HepG2 (cell line): Measurements from ENCODE around the gene ALG14. TPM values are rescaled to one million over a fixed set of nuclear protein-coding genes. Genes with fewer than 3 reads are reported as not detected.
A peak's percentile ranks its signal among the peaks of the same experiment; 100 is the strongest.

Experiments
- ATAC-seq: fragments of 200-7000 bp; cut with Tn5 transposase; 3 replicates; pipeline ENCODE4 v1.9.1; 2020; ENCODE audit warnings: mild to moderate bottlenecking, moderate library complexity
- BruUV-seq: library from RNA; stranded (reverse); fragments of 400-500 nt; replicated peaks from 2 replicates; lab custom pipeline; 2021; lab: Mats Ljungman, UMichigan
- CTCF ChIA-PET: fragments of 300-600 bp; formaldehyde crosslinking; extraction: SDS; loops from one replicate; lab custom pipeline; 2021; ENCODE audit warnings: low total read pairs, inconsistent platforms, low intra/inter-chr PET ratio; lab: Yijun Ruan, JAX
- POLR2A ChIA-PET: fragments of 350-600 bp; sonication (Branson Sonifier 250); formaldehyde crosslinking; loops from one replicate; lab custom pipeline; 2020; ENCODE audit warnings: antibody characterized with exemption, inconsistent platforms; lab: Yijun Ruan, JAX
- DNase-seq: peaks from one replicate; pipeline ENCODE4 v3.0.0-alpha.2; 2015; ENCODE audit warnings: low spot score
- FAIRE-seq: peaks from 3 replicates; lab custom pipeline; 2011; peaks lifted over from hg19 to GRCh38; lab: Jason Lieb, UNC
- H2AFZ ChIP-seq: one replicate; pipeline ENCODE4 v1.6.1; 2011; ENCODE audit warnings: low read length, inconsistent platforms
- H3K27ac ChIP-seq: fragments of 300-600 bp; 3 replicates; pipeline ENCODE4 v1.8.0; 2011; ENCODE audit warnings: mixed run types, mild to moderate bottlenecking, mixed read lengths, low read length, inconsistent platforms; ENCODE audit not compliant: insufficient read depth; ENCODE audit errors: extremely low read length
- H3K27me3 ChIP-seq, 2 experiments: fragments of 200-600 bp in 1 of 2; 2 replicates in 1 of 2; 3 replicates in 1 of 2; pipeline versions ENCODE4 v1.6.0 to v1.8.0; 2011; ENCODE audit warnings: low read length in 2 of 2, mild to moderate bottlenecking in 2 of 2, moderate library complexity in 2 of 2, inconsistent platforms in 1 of 2; ENCODE audit not compliant: insufficient read depth in 2 of 2, control insufficient read depth in 1 of 2
- H3K36me3 ChIP-seq, 2 experiments: fragments of 200-600 bp in 1 of 2; replicated peaks in 1 of 2; 2 replicates in 1 of 2; 3 replicates in 1 of 2; pipeline versions ENCODE4 v1.5.1 to v1.8.0; 2011; ENCODE audit warnings: low read length in 2 of 2, inconsistent platforms in 1 of 2; ENCODE audit not compliant: insufficient read depth in 2 of 2, control insufficient read depth in 1 of 2
- H3K4me1 ChIP-seq: 2 replicates; pipeline ENCODE4 v1.5.1; 2012; ENCODE audit warnings: low read length, inconsistent platforms; ENCODE audit not compliant: insufficient read depth
- H3K4me2 ChIP-seq: 2 replicates; pipeline ENCODE4 v1.6.0; 2011; ENCODE audit warnings: low read depth, low read length, inconsistent platforms
- H3K4me3 ChIP-seq, 3 experiments: fragments of 200-600 bp in 1 of 3; sonication (generic), shearing (Covaris generic) in 1 of 3; replicated peaks in 1 of 3; 2 replicates each; pipeline ENCODE4 v1.5.1; 2011 to 2016; ENCODE audit warnings: low read length in 3 of 3, inconsistent platforms in 2 of 3, low read depth in 2 of 3, mild to moderate bottlenecking in 2 of 3, control low read depth in 1 of 3, mixed read lengths in 1 of 3; ENCODE audit not compliant: insufficient read depth in 1 of 3
- H3K79me2 ChIP-seq: one replicate; pipeline ENCODE4 v1.6.1; 2011; ENCODE audit warnings: low read length, inconsistent platforms; ENCODE audit not compliant: insufficient read depth
- H3K9ac ChIP-seq: 2 replicates; pipeline ENCODE4 v1.6.0; 2011; ENCODE audit warnings: mild to moderate bottlenecking, low read depth, low read length, inconsistent platforms; ENCODE audit not compliant: insufficient read depth
- H3K9me3 ChIP-seq: 2 replicates; pipeline ENCODE4 v1.5.1; 2012; ENCODE audit warnings: mild to moderate bottlenecking, low read length
- H4K20me1 ChIP-seq: 2 replicates; pipeline ENCODE4 v1.6.0; 2011; ENCODE audit warnings: inconsistent platforms, mild to moderate bottlenecking, low read length, moderate library complexity; ENCODE audit not compliant: insufficient read depth
- CCAR2 ChIP-seq: fragments of 200-400 bp; formaldehyde crosslinking; optimal IDR thresholded peaks from 2 replicates; pipeline ENCODE3; 2018; ENCODE audit warnings: low read depth, mild to moderate bottlenecking, low read length, moderate library complexity
- EZH2 ChIP-seq: conservative IDR thresholded peaks from 2 replicates; pipeline ENCODE4 v1.6.1; 2012; ENCODE audit warnings: mild to moderate bottlenecking, low read depth, low read length, moderate library complexity
- FOXP1 ChIP-seq, 2 experiments: fragments of 450-650 bp in 1 of 2; IDR thresholded peaks; 2 replicates each; pipeline ENCODE4 v1.6.1; 2017 to 2018; ENCODE audit warnings: antibody characterized with exemption in 1 of 2
- GPN1 ChIP-seq: sonication (generic); formaldehyde crosslinking; IDR thresholded peaks from 2 replicates; pipeline ENCODE4 v1.5.1; 2020; ENCODE audit warnings: missing genetic modification reagents, borderline replicate concordance
- GZF1 ChIP-seq: sonication (generic); formaldehyde crosslinking; IDR thresholded peaks from 2 replicates; pipeline ENCODE4 v1.5.1; 2020; ENCODE audit warnings: mild to moderate bottlenecking, missing genetic modification reagents
- MATR3 ChIP-seq: sonication (generic); formaldehyde crosslinking; IDR thresholded peaks from 2 replicates; pipeline ENCODE4 v1.4.0; 2020; ENCODE audit warnings: missing genetic modification reagents
- MAX ChIP-seq: IDR thresholded peaks from 2 replicates; pipeline ENCODE4 v1.6.1; 2012; ENCODE audit warnings: inconsistent platforms
- MEIS1 ChIP-seq: sonication (generic); formaldehyde crosslinking; IDR thresholded peaks from 2 replicates; pipeline ENCODE4 v1.9.0; 2021; ENCODE audit warnings: mild to moderate bottlenecking, missing genetic modification reagents, moderate library complexity, borderline replicate concordance
- NFKBIZ ChIP-seq: IDR thresholded peaks from 2 replicates; pipeline ENCODE4 v1.6.1; 2018; ENCODE audit warnings: missing genetic modification reagents, missing compliant biosample characterization
- NR0B2 ChIP-seq: sonication (generic); formaldehyde crosslinking; IDR thresholded peaks from 2 replicates; pipeline ENCODE4 v1.4.0; 2020; ENCODE audit warnings: mild to moderate bottlenecking, missing genetic modification reagents
- RBFOX2 ChIP-seq: fragments of 200-400 bp; formaldehyde crosslinking; IDR thresholded peaks from 2 replicates; pipeline ENCODE4 v1.6.1; 2017; ENCODE audit warnings: low read depth, mild to moderate bottlenecking, low read length
- SIX4 ChIP-seq: sonication (generic); formaldehyde crosslinking; IDR thresholded peaks from 2 replicates; pipeline ENCODE4 v1.4.0; 2020; ENCODE audit warnings: missing genetic modification reagents
- SP5 ChIP-seq: IDR thresholded peaks from 2 replicates; pipeline ENCODE4 v1.6.1; 2016; ENCODE audit warnings: low read depth, borderline replicate concordance
- XRCC5 ChIP-seq: fragments of 200-400 bp; formaldehyde crosslinking; optimal IDR thresholded peaks from 2 replicates; pipeline ENCODE3; 2017; ENCODE audit warnings: mild to moderate bottlenecking, low read length
- ZMYM4 ChIP-seq: sonication (generic); formaldehyde crosslinking; IDR thresholded peaks from 2 replicates; pipeline ENCODE4 v1.8.1; 2023; ENCODE audit warnings: mild to moderate bottlenecking, missing genetic modification reagents
- ZNF260 ChIP-seq: sonication (generic); formaldehyde crosslinking; IDR thresholded peaks from 2 replicates; pipeline ENCODE4 v1.4.0; 2020; ENCODE audit warnings: missing genetic modification reagents, low read depth, mild to moderate bottlenecking, borderline replicate concordance
- ZNF562 ChIP-seq: sonication (generic); formaldehyde crosslinking; IDR thresholded peaks from 2 replicates; pipeline ENCODE4 v1.8.0; 2022; ENCODE audit warnings: missing genetic modification reagents, borderline replicate concordance
- ZNF614 ChIP-seq: IDR thresholded peaks from 2 replicates; pipeline ENCODE4 v1.6.1; 2018; ENCODE audit warnings: missing biosample characterization, missing genetic modification reagents, inconsistent platforms, borderline replicate concordance
- ZNF644 ChIP-seq: IDR thresholded peaks from 2 replicates; pipeline ENCODE4 v1.6.1; 2016; ENCODE audit warnings: low read depth
- ZNF768 ChIP-seq: sonication (generic); formaldehyde crosslinking; IDR thresholded peaks from 2 replicates; pipeline ENCODE4 v1.4.0; 2020; ENCODE audit warnings: missing genetic modification reagents
- ZSCAN25 ChIP-seq: sonication (generic); formaldehyde crosslinking; IDR thresholded peaks from 2 replicates; pipeline ENCODE4 v1.8.0; 2022; ENCODE audit warnings: mild to moderate bottlenecking, missing genetic modification reagents
- WGBS: methylation state at CpG from one replicate; pipeline ENCODE4 v1.1.6; 2017; ENCODE audit warnings: low lambda C conversion rate; 5-methylcytosine and 5-hydroxymethylcytosine counted together
- in situ Hi-C: cut with HindIII; loops from 2 replicates; pipeline ENCODE4 v1.10.0; 2017; ENCODE audit warnings: low pct_unique_long_range_greater_than_20kb; ENCODE audit not compliant: extremely low pct_ligation_motif_present
- intact Hi-C: fragments of 100-400 bp; cut with micrococcal nuclease; formaldehyde crosslinking; loops from one replicate; pipeline ENCODE4 v1.10.0; 2022; ENCODE audit not compliant: unreplicated experiment
- polyA plus RNA-seq, 8 experiments: library from polyadenylated mRNA; depleted of rRNA in 3 of 8; stranded (reverse) in 7 of 8; unstranded in 1 of 8; fragments of >200 nt; fragmentation: Illumina TruSeq in 4 of 8; extraction: Trizol in 4 of 8; gene quantifications; 2 replicates each; pipeline versions ENCODE4 v1.2.1 to v1.2.3, GENCODE V29; 2011 to 2016; ENCODE audit warnings: low read depth in 4 of 8, missing spikeins in 1 of 8, mixed read lengths in 1 of 8; ENCODE audit not compliant: insufficient read depth in 1 of 8
- total RNA-seq, 5 experiments: library from RNA; depleted of rRNA; stranded (reverse); fragments of >200 nt; fragmentation: Illumina TruSeq; extraction: Trizol; gene quantifications; 2 replicates each; pipeline ENCODE4 v1.2.3, GENCODE V29; 2016; ENCODE audit warnings: low read depth in 1 of 5
- TF ChIP-seq, protein P1 (sequence below): sonication (generic); formaldehyde crosslinking; IDR thresholded peaks from 2 replicates; pipeline ENCODE4 v1.5.1; 2020; ENCODE audit warnings: missing genetic modification reagents, mild to moderate bottlenecking, borderline replicate concordance

ALG14 gene
- total and polyA plus RNA-seq, 2 of the 13 experiments (the other 11 are each of a cell fraction or from before 2014, with no cell fraction given) = 4.5 to 12.7 TPM

DNA sequence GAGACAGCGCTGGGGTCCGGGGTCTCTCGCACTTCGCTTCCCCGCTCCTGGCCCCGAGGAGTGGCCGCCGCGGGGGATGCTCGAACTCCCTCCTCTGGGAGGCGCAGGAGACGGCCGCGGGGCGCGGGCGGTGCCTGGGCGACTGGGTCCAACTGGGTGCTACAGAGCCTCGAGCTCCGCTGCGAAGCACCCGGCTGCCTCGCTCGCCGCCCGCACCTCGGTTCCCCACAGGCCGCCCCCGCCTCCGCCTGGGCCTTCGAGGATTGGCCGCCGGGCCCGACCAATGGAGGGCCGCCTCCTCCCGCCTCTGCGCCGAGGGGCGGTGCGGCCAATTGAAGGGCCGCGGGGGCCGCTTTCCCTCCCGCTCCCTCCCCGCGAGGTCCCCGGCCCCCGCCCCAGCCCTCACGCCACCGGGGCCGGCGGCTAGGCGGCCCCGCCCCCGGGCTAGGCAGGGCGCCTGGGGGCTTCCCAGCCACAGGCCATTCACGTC is 145.8 kb downstream of the ALG14 start, which contains the start of gene CNN3 (continued):
- TF ChIP-seq ZNF768 (CRISPR knock-in tag) = peak; percentile 47; the same call in 1 of the 2 replicates
- no peak for TF ChIP-seq ZNF644 (CRISPR knock-in tag)
- no peak for TF ChIP-seq ZNF562 (CRISPR knock-in tag)
- no peak; the same call in 1 of the 2 replicates for TF ChIP-seq SP5 (CRISPR knock-in tag)
- no peak for TF ChIP-seq EZH2
- no peak for TF ChIP-seq SIX4 (CRISPR knock-in tag)
- no peak for TF ChIP-seq ZNF260 (CRISPR knock-in tag)
- peak; percentile 93 for TF ChIP-seq MAX
- peak; percentile 73 for TF ChIP-seq ZMYM4 (CRISPR knock-in tag)
- 0 out of 2 replicates have a peak, but pooled peaks have one; percentile 28 for TF ChIP-seq NR0B2 (CRISPR knock-in tag)

DNA sequence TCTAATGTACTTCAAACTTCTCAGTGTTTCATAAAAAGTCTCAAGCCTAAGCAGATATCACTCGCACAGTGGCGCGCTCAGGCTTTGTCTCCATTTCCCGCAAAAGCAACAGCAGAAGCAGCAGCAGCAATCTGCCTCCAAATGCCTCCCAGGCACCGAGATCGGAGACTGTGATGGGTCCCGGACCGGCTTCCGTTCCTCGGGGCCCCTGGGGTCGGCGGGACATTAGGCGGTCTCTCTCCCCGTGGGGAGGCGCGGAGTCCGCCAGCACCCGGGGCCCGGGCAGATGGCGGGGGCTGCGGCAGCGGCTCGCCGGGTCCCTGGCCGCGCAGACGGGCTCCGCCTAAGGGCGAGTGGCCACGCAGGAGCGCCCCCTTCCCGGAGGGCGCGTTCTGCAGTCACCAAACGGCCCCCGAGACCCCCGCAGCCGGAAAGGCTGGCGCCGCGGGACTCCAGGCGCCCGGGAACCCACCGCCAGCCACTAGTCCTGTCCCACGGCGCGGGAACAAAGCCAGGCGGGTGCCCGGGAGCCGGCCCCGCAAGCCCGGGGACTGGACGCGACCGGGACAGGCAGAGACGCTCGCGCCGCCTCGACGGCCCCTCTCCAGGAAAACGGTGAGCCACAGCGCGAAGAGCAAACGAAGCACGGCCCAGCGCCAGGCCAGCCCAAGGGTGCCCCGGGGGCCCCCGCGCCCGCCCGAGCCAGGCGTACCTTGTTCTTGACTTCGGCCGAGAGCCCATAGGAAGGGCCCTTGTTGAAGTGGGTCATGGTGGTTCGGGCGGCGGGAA is 146.4 kb downstream of the ALG14 start:
- H3K27ac ChIP-seq = peak overlapping the region; percentile 95
- ChIA-PET POLR2A (interaction anchor here (0.9 to 2.9 kb wide), 7 partner anchors 10 to 115 kb away, joined by 3 to 15 read pairs (median 4); no protein-coding TSS in a partner anchor), CTCF (interaction anchor here (3.5 kb wide), 1 partner anchor 116 kb away, joined by 22 read pairs; no protein-coding TSS in a partner anchor)
- intact Hi-C loops (loop anchor here (2.0 to 5.0 kb wide), 2 partner anchors 36 to 306 kb away; partner anchors contain the start of gene RWDD3), in situ Hi-C loops (no loop called here)
- ATAC-seq (peak; percentile 74), FAIRE-seq (no peak), DNase-seq (peak; percentile 36)
- 0 out of 5 replicates have a peak, but pooled peaks cover 0 to 5% of the 10 kb centered on the region in 2 experiments for H3K36me3 ChIP-seq
- H3K4me1 ChIP-seq = peaks cover 68% of the 10 kb centered on the region
- BruUV-seq = no TSS peak
- no peak overlapping the region for H2AFZ ChIP-seq
- peak overlapping the region; percentile 84 for H3K9ac ChIP-seq
- H3K9me3 ChIP-seq = no peaks in the 10 kb centered on the region
- peaks cover 32% of the 10 kb centered on the region for H4K20me1 ChIP-seq
- H3K4me2 ChIP-seq = peak overlapping the region; percentile 78
- peaks cover 91% of the 10 kb centered on the region for H3K79me2 ChIP-seq
- no peaks in the 10 kb centered on the region; a peak in 1 of 5 replicates for H3K27me3 ChIP-seq
- peak overlapping the region; percentile 79 to 81 (median 80) for H3K4me3 ChIP-seq
- WGBS = 2% methylated on average over 15 of the region's 78 CpGs
- TF ChIP-seq FOXP1 (IDR thresholded peaks at IDR 0.05) (no peak), FOXP1 (CRISPR knock-in tag; IDR thresholded peaks at IDR 0.05) (no peak), RBFOX2 (peak; percentile 75; the same call in 1 of the 2 replicates), CCAR2 (no peak), NFKBIZ (CRISPR knock-in tag) (0 out of 2 replicates have a peak, but pooled peaks have one; percentile 11), ZSCAN25 (CRISPR knock-in tag) (0 out of 2 replicates have a peak, but pooled peaks have one; percentile 15), XRCC5 (peak; percentile 56), ZNF614 (CRISPR knock-in tag) (no peak), GZF1 (no peak), MEIS1 (CRISPR knock-in tag) (no peak), MATR3 (CRISPR knock-in tag) (peak; percentile 53; the same call in 1 of the 2 replicates), GPN1 (CRISPR knock-in tag) (no peak; the same call in 1 of the 2 replicates)
- TF ChIP-seq, protein P1, sequence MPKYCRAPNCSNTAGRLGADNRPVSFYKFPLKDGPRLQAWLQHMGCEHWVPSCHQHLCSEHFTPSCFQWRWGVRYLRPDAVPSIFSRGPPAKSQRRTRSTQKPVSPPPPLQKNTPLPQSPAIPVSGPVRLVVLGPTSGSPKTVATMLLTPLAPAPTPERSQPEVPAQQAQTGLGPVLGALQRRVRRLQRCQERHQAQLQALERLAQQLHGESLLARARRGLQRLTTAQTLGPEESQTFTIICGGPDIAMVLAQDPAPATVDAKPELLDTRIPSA (CRISPR knock-in tag) = peak; percentile 6; the same call in 1 of the 2 replicates
